Liver (tissue), 9 donors: ENCODE measurements around the gene RADX. TPM values are rescaled to one million over a fixed set of nuclear protein-coding genes. Genes with fewer than 3 reads are reported as not detected.

ENCODE experiments used
- DNase-seq: peaks from one replicate; pipeline ENCODE4 v3.0.0-alpha.2; 2017; ENCODE audit warnings: low spot score
- H3K27ac ChIP-seq, 2 donors: one replicate each; pipeline ENCODE4 v1.7.0; 2013; ENCODE audit warnings: inconsistent platforms in 2 of 2, low read length in 2 of 2, control low read depth in 1 of 2, low read depth in 1 of 2, mild to moderate bottlenecking in 1 of 2
- H3K27me3 ChIP-seq, 4 donors: one replicate each; pipeline versions ENCODE4 v1.6.1 to v1.7.0; 2013; ENCODE audit warnings: low read length in 3 of 4, inconsistent platforms in 1 of 4, mild to moderate bottlenecking in 1 of 4, moderate library complexity in 1 of 4; ENCODE audit not compliant: control insufficient read depth in 4 of 4, insufficient read depth in 4 of 4
- H3K36me3 ChIP-seq, 4 donors: one replicate each; pipeline versions ENCODE4 v1.6.1 to v1.7.0; 2013; ENCODE audit warnings: low read length in 3 of 4, mild to moderate bottlenecking in 3 of 4, low read depth in 1 of 4, moderate library complexity in 1 of 4; ENCODE audit not compliant: control insufficient read depth in 4 of 4, insufficient read depth in 3 of 4
- H3K4me1 ChIP-seq, 4 donors: one replicate each; pipeline versions ENCODE4 v1.6.1 to v1.7.0; 2013; ENCODE audit warnings: low read length in 3 of 4, mild to moderate bottlenecking in 3 of 4, moderate library complexity in 1 of 4; ENCODE audit not compliant: control insufficient read depth in 4 of 4, insufficient read depth in 4 of 4
- H3K4me3 ChIP-seq, 3 donors: one replicate each; pipeline versions ENCODE4 v1.6.1 to v1.7.0; 2013; ENCODE audit warnings: low read length in 3 of 3, control low read depth in 1 of 3, low read depth in 1 of 3, mild to moderate bottlenecking in 1 of 3
- H3K9ac ChIP-seq, 2 donors: one replicate each; pipeline ENCODE4 v1.7.0; 2013; ENCODE audit warnings: low read length in 2 of 2, mild to moderate bottlenecking in 2 of 2, moderate library complexity in 2 of 2, control low read depth in 1 of 2, low read depth in 1 of 2
- H3K9me3 ChIP-seq, 4 donors: one replicate each; pipeline versions ENCODE4 v1.6.1 to v1.7.0; 2013; ENCODE audit warnings: low read length in 3 of 4; ENCODE audit not compliant: control insufficient read depth in 4 of 4
- FOXA1 ChIP-seq: IDR thresholded peaks from 2 replicates; pipeline ENCODE4 v1.6.1; 2016; ENCODE audit warnings: antibody characterized with exemption
- FOXA2 ChIP-seq: IDR thresholded peaks from 2 replicates; pipeline ENCODE4 v1.6.1; 2016; ENCODE audit warnings: antibody characterized with exemption
- GABPA ChIP-seq, 2 donors: IDR thresholded peaks in 1 of 2; conservative IDR thresholded peaks in 1 of 2; 2 replicates each; pipeline ENCODE4 v1.6.1; 2016; ENCODE audit warnings: antibody characterized with exemption in 2 of 2, mild to moderate bottlenecking in 1 of 2, moderate library complexity in 1 of 2
- HNF4A ChIP-seq, 2 donors: conservative IDR thresholded peaks; 2 replicates each; pipeline ENCODE4 v1.6.1; 2016; ENCODE audit warnings: antibody characterized with exemption in 2 of 2, mild to moderate bottlenecking in 2 of 2
- HNF4G ChIP-seq: IDR thresholded peaks from 2 replicates; pipeline ENCODE4 v1.6.1; 2016; ENCODE audit warnings: antibody characterized with exemption
- JUND ChIP-seq, 2 donors: IDR thresholded peaks; 2 replicates each; pipeline ENCODE4 v1.6.1; 2016; ENCODE audit warnings: antibody characterized with exemption in 2 of 2
- NR2F2 ChIP-seq: IDR thresholded peaks from 2 replicates; pipeline ENCODE4 v1.6.1; 2016; ENCODE audit warnings: antibody characterized with exemption
- RAD21 ChIP-seq, 2 donors: IDR thresholded peaks; 2 replicates each; pipeline ENCODE4 v1.6.1; 2016; ENCODE audit warnings: antibody characterized with exemption in 2 of 2, mild to moderate bottlenecking in 2 of 2
- SP1 ChIP-seq: IDR thresholded peaks from 2 replicates; pipeline ENCODE4 v1.6.1; 2018; ENCODE audit warnings: antibody characterized with exemption, mild to moderate bottlenecking
- YY1 ChIP-seq: IDR thresholded peaks from 2 replicates; pipeline ENCODE4 v1.6.1; 2016; ENCODE audit warnings: antibody characterized with exemption, mild to moderate bottlenecking
- WGBS: extraction: QIAGEN DNeasy Blood & Tissue Kit; methylation state at CpG from one replicate; pipeline ENCODE4 v1.1.7; 2013; 5-methylcytosine and 5-hydroxymethylcytosine counted together
- polyA plus RNA-seq, 2 donors: library from polyadenylated mRNA; stranded (reverse) in 1 of 2; unstranded in 1 of 2; fragments of 200-250 nt in 1 of 2; fragments of >200 nt in 1 of 2; fragmentation: Nextera tagmentation in 1 of 2; extraction: Ambion mirVana in 1 of 2; gene quantifications; one replicate each; pipeline versions ENCODE4 v1.2.1 to v1.2.3, GENCODE V29; 2013 to 2015
- total RNA-seq, 2 donors: library from RNA; depleted of rRNA; stranded (reverse); fragments of >200 nt; gene quantifications; one replicate each; pipeline ENCODE4 v1.2.3, GENCODE V29; 2014
- TF ChIP-seq, protein P1 (sequence below): IDR thresholded peaks from 2 replicates; pipeline ENCODE4 v1.6.1; 2016; ENCODE audit warnings: antibody characterized with exemption, mild to moderate bottlenecking
- TF ChIP-seq, protein P2 (sequence below): fragments of 150-350 bp; IDR thresholded peaks from 2 replicates; pipeline ENCODE4 v1.5.1; 2017; ENCODE audit warnings: improper control_type of control experiment, low read depth, low read length; ENCODE audit not compliant: missing input control
- TF ChIP-seq, protein P3 (sequence below): IDR thresholded peaks from 2 replicates; pipeline ENCODE4 v1.6.1; 2016; ENCODE audit warnings: antibody characterized with exemption
- TF ChIP-seq, protein P4 (sequence below): IDR thresholded peaks from 2 replicates; pipeline ENCODE4 v1.6.1; 2016; ENCODE audit warnings: antibody characterized with exemption
- donor health status: healthy.
- donor health status: healthy.
- donor health status: healthy.
- donor health status: healthy.
- donor health status: healthy.

RADX gene
- total and polyA plus RNA-seq, 4 donors: 0.46 to 2.3 (median 0.95) TPM

DNA sequence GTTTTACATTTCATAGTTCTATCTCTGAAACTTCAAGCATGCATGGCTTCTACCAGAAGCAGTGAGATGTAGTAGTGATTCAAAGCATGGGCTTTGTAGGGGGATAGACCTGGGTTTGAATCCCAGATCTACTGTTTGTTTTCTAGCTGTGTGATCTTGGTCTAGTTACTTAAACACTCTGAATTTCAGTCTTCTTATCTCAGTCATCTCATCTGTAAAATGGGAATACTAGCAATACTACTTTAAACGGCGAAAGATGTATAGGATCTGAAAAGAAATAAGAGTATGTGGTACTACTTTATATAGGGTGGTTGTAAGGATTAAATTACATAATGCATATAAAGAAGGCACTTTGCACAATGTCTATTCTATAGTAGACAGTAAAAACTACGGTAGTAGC lies 94.7 kb downstream of the RADX start:
- 95% methylated on average over 3 of the region's 3 CpGs for WGBS
- no peak for DNase-seq
- TF ChIP-seq SP1 (no peak), GABPA (IDR thresholded peaks at IDR 0.05 in 1 of 2, conservative IDR thresholded peaks at IDR 0.05 in 1 of 2) (no peak), JUND (IDR thresholded peaks at IDR 0.05) (no peak), HNF4A (conservative IDR thresholded peaks at IDR 0.05) (no peak), HNF4G (no peak), RAD21 (IDR thresholded peaks at IDR 0.05) (no peak), FOXA2 (no peak)
- TF ChIP-seq, protein P1, sequence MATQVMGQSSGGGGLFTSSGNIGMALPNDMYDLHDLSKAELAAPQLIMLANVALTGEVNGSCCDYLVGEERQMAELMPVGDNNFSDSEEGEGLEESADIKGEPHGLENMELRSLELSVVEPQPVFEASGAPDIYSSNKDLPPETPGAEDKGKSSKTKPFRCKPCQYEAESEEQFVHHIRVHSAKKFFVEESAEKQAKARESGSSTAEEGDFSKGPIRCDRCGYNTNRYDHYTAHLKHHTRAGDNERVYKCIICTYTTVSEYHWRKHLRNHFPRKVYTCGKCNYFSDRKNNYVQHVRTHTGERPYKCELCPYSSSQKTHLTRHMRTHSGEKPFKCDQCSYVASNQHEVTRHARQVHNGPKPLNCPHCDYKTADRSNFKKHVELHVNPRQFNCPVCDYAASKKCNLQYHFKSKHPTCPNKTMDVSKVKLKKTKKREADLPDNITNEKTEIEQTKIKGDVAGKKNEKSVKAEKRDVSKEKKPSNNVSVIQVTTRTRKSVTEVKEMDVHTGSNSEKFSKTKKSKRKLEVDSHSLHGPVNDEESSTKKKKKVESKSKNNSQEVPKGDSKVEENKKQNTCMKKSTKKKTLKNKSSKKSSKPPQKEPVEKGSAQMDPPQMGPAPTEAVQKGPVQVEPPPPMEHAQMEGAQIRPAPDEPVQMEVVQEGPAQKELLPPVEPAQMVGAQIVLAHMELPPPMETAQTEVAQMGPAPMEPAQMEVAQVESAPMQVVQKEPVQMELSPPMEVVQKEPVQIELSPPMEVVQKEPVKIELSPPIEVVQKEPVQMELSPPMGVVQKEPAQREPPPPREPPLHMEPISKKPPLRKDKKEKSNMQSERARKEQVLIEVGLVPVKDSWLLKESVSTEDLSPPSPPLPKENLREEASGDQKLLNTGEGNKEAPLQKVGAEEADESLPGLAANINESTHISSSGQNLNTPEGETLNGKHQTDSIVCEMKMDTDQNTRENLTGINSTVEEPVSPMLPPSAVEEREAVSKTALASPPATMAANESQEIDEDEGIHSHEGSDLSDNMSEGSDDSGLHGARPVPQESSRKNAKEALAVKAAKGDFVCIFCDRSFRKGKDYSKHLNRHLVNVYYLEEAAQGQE: no peak
- TF ChIP-seq, protein P2, sequence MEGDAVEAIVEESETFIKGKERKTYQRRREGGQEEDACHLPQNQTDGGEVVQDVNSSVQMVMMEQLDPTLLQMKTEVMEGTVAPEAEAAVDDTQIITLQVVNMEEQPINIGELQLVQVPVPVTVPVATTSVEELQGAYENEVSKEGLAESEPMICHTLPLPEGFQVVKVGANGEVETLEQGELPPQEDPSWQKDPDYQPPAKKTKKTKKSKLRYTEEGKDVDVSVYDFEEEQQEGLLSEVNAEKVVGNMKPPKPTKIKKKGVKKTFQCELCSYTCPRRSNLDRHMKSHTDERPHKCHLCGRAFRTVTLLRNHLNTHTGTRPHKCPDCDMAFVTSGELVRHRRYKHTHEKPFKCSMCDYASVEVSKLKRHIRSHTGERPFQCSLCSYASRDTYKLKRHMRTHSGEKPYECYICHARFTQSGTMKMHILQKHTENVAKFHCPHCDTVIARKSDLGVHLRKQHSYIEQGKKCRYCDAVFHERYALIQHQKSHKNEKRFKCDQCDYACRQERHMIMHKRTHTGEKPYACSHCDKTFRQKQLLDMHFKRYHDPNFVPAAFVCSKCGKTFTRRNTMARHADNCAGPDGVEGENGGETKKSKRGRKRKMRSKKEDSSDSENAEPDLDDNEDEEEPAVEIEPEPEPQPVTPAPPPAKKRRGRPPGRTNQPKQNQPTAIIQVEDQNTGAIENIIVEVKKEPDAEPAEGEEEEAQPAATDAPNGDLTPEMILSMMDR: no peak
- H3K9ac ChIP-seq: no peak overlapping the region
- no peak overlapping the region for H3K27ac ChIP-seq
- H3K4me1 ChIP-seq: no peaks in the 10 kb centered on the region
- no peaks in the 10 kb centered on the region for H3K36me3 ChIP-seq
- no peaks in the 10 kb centered on the region for H3K9me3 ChIP-seq
- no peaks in the 10 kb centered on the region for H3K27me3 ChIP-seq
- no peak overlapping the region for H3K4me3 ChIP-seq

DNA sequence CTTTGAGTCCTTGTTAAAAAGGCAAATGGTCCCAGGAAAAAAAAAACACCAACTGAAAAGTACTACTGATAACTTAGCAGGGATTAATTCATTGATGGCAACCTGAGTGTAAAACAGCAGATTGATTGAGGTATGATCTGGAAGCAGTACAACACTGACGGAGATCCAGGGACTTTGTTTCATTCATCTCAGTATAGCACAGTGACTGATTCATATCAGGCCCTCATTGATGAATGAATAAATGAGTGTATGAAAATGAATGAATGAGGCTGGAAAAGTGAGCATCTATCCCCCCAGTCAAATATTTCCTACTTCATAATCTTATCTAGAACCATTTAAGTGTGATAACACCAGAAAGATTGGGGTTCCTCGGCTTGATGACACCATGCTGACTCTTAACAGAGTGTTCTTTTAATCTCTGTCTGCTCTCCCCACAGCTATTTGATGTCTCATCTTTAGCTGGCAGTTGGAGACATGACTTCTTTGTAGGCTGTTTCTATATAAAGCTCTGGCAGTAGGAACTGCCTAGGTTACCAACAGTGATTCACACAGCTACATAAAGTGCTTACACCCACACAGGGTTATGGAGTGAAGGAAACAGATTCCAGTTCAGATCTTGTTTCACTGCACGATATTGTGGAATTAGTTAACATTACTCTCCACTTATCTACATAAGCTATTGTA lies 96.1 kb downstream of the RADX start:
- no peaks in the 10 kb centered on the region for H3K4me1 ChIP-seq
- no peaks in the 10 kb centered on the region for H3K27me3 ChIP-seq
- 81% methylated on average over 3 of the region's 3 CpGs for WGBS
- no peaks in the 10 kb centered on the region for H3K9me3 ChIP-seq
- H3K9ac ChIP-seq: no peak overlapping the region
- TF ChIP-seq JUND (IDR thresholded peaks at IDR 0.05): no peak
- TF ChIP-seq, protein P3, sequence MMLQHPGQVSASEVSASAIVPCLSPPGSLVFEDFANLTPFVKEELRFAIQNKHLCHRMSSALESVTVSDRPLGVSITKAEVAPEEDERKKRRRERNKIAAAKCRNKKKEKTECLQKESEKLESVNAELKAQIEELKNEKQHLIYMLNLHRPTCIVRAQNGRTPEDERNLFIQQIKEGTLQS: no peak
- TF ChIP-seq, protein P2: no peak
- TF ChIP-seq FOXA1: no peak
- no peak for TF ChIP-seq HNF4A (conservative IDR thresholded peaks at IDR 0.05)
- TF ChIP-seq, protein P4, sequence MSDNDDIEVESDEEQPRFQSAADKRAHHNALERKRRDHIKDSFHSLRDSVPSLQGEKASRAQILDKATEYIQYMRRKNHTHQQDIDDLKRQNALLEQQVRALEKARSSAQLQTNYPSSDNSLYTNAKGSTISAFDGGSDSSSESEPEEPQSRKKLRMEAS: no peak
- TF ChIP-seq SP1: no peak
- TF ChIP-seq NR2F2: no peak
- no peak for TF ChIP-seq YY1
- no peak for TF ChIP-seq GABPA (IDR thresholded peaks at IDR 0.05 in 1 of 2, conservative IDR thresholded peaks at IDR 0.05 in 1 of 2)
- TF ChIP-seq, protein P1: no peak
- no peak for TF ChIP-seq RAD21 (IDR thresholded peaks at IDR 0.05)
- no peak for TF ChIP-seq FOXA2
- no peak for DNase-seq
- no peak overlapping the region for H3K27ac ChIP-seq
- no peaks in the 10 kb centered on the region for H3K36me3 ChIP-seq
- no peak overlapping the region for H3K4me3 ChIP-seq
